ENCODE data around the gene COX17.
A peak's percentile ranks its signal among the peaks of the same experiment; 100 is the strongest.
"Not testable (repeated sequence)": the region's sequence is repeated elsewhere in the genome, so short reads cannot be mapped to it uniquely, and the experiment has no call there.

The COX17 gene, protein sequence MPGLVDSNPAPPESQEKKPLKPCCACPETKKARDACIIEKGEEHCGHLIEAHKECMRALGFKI

GRCh38 chr3:119676771-119677640 is at the start of gene COX17:
TSS of gene COX17 (minus strand) at chr3:119677406. CDS start at chr3:119677310, 96 bp downstream.
- DNase-seq (ENCODE audit: low read depth) = peak; percentile 94

- DNase-seq (ENCODE audit: low read depth) = no peak
Measured at GRCh38 chr3:119726909-119727308, 49.7 kb upstream of the COX17 start.

- no peak for DNase-seq (ENCODE audit: low read depth)
Measured at GRCh38 chr3:119723022-119723421, 45.8 kb upstream of the COX17 start.

- no peak for DNase-seq (ENCODE audit: low read depth)
Measured at GRCh38 chr3:119717520-119717919, 40.3 kb upstream of the COX17 start.

GRCh38 chr3:119716998-119717397 is 39.8 kb upstream of the COX17 start:
- DNase-seq (ENCODE audit: low read depth) = no peak

- DNase-seq (ENCODE audit: low read depth) = no peak
Measured at GRCh38 chr3:119715105-119715504, 37.9 kb upstream of the COX17 start.

DNA sequence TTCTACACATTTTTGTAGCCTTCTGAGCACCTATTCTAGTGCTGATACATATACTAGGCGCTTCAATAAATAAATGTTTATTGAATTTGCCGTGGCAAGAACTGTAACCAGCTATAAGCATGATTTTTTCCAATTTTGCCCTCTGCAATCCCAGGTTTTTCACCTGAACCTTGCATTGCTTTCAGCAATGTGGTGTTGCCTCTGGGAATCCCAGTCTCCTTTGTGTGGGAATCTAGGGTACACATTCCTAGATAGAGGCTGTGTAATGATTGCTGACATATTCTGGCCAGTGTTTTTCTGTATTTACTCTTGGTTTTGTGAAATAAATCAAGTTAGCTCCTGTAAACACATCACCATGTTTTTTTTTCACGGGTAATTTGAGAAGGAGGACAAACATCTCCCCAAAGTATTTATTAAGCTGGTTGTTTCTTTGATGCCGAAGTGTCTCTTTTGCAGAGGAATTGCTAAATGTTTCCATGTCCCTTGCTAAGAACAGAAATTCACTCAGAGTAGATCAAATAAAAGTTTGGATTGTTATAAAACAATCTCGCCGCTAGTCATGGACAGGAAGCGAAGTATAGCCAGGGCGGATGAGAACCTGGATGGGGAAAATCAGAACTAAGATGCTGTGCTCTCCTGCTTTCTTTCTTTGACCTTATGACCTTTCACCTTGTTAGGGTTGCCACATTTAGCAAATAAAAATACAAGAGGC is 26.8 kb upstream of the COX17 start:
- no peak for DNase-seq (ENCODE audit: low read depth)

- DNase-seq (ENCODE audit: low read depth) = peak; percentile 94
Measured at GRCh38 chr3:119702530-119703527, 25.6 kb upstream of the COX17 start, which contains the start of gene CFAP91. TSS of gene CFAP91 (plus strand) at chr3:119703022. CDS start at chr3:119703099, 77 bp downstream.

DNA sequence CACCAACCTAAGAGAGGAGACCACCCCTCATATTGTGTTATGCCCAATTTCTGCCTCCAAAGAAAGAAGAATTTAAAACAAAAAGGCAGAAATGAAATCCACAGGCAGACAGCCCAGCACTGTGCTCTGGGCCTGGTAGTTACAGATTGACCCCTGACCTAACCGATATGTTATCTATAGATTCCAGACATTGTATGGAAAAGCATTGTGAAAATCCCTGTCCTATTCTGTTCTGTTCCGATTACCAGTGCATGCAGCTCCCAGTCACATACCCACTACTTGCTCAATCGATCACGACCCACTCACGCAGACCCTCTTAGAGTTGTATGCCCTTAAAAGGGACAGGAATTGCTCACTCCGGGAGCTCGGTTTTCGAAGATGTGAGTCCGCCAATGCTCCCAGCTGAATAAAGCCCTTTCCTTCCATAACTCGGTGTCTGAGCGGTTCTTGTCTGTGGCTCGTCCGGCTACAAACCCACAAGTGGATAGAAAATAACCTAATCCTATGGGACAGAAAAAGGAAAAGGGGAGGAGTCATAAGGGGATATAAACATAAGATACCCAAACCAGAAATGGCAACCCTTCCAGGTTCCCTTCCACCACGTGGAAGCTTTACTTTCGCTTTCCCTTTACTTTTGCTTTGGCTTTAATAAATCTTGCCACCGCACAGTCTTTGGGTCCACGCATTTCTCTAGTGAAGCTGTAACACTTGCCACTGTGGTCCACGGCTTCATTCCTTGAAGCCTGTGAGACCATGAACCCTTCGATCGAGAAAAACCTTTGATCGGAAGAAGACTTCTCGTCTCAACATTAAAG is 23.9 kb upstream of the COX17 start:
- DNase-seq (ENCODE audit: low read depth) = no peak

- peak; percentile 41 for DNase-seq (ENCODE audit: low read depth)
Measured at GRCh38 chr3:119700269-119700919, 23.2 kb upstream of the COX17 start.

DNA sequence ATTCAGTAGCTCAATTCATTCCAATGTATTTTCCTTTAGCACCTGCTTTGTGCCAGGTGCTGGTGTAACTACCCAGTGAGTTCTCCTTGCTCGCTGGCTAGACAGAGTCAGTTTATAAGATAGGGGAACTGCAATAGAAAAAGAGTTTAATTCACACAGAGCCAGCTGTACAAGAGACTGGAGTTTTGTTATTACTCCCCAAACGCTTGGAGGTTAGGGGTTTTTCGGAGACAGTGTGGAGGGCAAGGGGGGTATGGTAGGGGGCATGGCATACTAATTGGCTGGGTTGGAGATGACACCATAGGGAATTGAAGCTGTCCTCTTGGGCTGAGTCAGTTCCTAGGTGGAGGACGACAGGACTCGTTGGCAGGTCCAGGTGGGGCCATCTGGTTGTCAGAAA is 20.2 kb upstream of the COX17 start:
- DNase-seq (ENCODE audit: low read depth) = no peak

DNA sequence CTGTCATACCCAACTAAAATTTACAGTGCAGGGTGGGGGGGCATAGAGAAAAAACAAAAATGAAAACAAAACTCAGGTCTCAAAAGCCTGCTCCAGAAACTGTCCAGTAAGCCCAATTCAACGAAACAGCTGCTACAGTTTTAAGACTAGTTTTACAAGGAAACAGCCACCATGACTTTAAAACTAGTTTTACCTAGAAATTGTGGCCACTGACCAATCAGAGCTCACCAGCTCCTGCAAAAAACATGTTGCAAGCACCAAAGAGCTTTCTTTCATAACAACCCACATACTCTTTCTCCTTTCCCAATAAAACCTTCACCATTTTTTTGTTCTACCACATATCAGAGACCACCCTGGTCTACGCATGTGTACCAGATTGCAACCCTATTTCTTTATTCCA is 18.3 kb upstream of the COX17 start:
- no peak for DNase-seq (ENCODE audit: low read depth)

GRCh38 chr3:119690043-119690656 is 12.9 kb upstream of the COX17 start:
- DNase-seq (ENCODE audit: low read depth) = peak; percentile 42

- no peak for DNase-seq (ENCODE audit: low read depth)
Measured at GRCh38 chr3:119683421-119683820, 6.2 kb upstream of the COX17 start.

DNA sequence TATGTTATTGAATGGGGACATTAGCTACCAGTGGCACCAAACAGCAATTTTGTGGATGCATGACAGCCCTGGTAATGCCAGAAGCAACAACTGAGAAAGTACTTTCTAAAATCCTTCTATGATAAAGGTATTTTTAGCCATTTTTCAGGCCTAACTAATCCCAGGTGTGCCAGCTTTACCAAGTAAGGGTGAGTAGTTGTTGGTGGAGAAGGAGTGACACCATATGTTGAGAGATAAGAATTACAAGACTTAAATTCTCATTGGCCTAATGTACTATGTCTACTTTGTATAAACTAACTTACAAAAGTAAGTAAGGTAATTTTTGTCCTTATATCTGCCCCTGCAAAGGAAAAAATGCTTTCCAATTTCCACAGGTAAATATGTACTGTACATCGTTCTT is 4.1 kb upstream of the COX17 start:
- peak; percentile 51 for DNase-seq (ENCODE audit: low read depth)

- DNase-seq (ENCODE audit: low read depth) = no peak
Measured at GRCh38 chr3:119679874-119680273, 2.7 kb upstream of the COX17 start.

DNA sequence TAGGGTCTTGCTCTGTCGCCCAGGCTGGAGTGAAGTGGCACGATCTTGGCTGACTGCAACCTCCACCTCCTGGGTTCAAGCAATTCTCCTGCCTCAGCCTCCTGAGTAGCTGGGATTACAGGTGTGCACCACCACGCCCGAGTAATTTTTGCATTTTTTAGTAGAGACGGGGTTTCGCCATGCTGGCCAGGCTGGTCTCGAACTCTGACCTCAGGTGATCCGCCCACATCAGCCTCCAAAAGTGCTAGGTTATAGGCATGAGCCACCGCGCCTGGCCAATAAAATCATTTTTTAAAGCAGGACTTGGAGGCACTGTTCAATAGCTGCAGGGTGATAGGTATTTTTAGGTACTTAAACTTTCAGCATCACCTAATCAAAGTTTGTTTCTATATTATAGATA is 1.0 kb upstream of the COX17 start:
- not testable (repeated sequence) for DNase-seq (ENCODE audit: low read depth)

DNA sequence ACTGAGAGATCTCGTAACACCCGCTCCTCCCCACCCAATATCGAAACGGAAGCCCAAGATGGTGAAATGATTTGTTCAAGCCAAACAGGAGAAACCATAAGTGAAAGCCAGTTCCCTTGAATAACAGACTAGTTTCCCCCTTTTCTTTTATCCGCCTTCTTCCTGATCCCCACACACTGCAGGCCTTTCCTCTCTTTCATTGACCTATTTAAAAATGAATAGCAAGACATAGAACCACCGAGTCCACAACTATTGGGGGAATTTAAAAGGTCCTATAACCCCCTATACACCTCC is 382 bp upstream of the COX17 start:
- DNase-seq (ENCODE audit: low read depth) = no peak

DNA sequence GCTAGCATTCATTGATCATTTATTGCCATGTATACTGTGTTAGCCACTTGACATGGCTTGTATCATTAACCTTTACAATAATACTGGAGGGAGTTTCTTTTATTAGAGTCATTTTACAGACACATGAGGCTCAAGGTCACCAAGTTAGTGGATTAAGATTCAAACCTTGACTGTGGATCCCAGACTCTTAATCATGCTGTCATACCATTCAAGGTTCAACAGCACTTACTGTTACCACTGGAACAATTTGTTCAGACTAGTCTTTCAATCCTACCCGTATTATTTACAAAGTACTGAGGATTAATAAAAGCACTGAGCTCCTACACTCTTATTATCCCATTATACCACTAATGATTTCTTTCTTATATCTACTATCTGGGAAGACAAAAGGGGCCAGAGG is 1.2 kb downstream of the COX17 start:
- peak; percentile 11 for DNase-seq (ENCODE audit: low read depth)

GRCh38 chr3:119675188-119675874 is 1.9 kb downstream of the COX17 start:
- no peak for DNase-seq (ENCODE audit: low read depth)

All from iris pigment epithelial cell (primary cell).